Measurements from ENCODE around the gene COL18A1.
"Not testable (repeated sequence)": the region's sequence is repeated elsewhere in the genome, so short reads cannot be mapped to it uniquely, and the experiment has no call there.

Gene COL18A1

DNA sequence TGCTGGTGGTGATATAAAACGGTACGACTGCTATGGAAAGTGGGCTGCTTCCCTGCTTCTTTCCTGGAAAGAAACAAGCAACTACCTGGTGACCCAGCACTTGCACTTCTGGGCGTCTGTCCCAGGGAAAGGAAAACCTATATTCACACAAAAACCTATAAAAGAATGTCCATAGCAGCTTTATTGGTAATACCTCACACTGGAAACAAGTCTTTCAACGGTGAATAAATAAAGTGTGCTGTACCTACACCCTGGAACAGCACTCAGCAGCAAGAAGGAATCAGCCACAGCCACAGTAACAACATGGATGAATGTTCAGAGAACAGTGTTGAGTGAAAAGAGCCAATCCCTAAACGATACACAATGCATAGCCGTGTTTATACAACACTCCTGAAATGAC lies 117.4 kb downstream of the COL18A1 start:
- DNase-seq (ENCODE audit: low read depth): no peak

DNA sequence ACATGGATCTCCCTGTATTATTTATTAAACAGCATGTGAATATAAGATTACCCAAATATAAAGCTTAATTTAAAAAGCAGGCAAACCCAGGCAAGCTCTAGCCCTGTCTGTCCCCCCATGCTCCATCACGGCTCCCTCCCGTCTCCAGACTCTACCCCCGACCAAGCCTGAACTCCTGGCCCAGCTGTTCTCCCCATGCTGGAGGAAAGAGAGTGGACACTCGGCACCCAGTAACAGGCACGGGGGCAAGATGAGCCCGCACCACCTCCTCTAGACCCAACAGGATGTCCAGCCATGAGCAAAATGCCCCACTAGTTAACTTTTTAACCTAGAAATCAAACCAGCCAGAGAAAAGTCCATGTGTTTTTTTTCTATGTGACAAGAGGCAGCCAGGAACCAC lies 118.0 kb downstream of the COL18A1 start:
- DNase-seq (ENCODE audit: low read depth): no peak

DNA sequence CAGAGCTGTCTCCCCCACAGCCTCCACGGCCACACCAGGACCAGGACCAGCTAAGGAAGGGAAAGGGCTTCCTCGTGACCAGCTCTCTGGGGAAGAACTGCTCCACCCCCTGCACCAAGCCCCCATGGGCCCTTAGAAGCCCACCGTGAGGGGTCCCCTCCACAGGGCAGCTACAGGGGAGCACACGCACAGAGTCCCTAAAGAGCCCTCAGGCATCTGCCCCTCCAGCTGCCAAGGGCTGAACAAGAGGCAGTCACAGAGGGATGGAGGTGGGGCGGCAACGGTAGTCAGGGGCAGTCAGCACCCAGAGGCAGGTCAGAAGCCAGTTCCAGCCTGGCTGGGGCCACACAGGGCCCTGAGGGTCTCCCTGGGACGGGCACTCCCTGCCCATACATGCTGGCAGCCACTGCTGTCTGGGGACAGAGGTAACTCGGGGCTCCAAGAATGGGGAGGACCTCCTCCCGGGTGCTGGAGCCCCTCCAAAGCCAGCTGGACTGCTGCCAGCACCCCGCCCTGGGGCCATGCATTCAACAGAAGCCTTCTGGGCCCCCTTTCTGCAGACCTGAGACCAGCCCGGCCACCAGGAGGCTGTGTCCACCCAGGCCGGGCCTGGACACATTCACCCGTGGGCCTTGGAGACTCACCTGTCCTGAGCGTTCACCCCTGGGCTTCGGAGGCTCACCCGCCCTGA lies 118.6 kb downstream of the COL18A1 start:
- no peak for DNase-seq (ENCODE audit: low read depth)

DNA sequence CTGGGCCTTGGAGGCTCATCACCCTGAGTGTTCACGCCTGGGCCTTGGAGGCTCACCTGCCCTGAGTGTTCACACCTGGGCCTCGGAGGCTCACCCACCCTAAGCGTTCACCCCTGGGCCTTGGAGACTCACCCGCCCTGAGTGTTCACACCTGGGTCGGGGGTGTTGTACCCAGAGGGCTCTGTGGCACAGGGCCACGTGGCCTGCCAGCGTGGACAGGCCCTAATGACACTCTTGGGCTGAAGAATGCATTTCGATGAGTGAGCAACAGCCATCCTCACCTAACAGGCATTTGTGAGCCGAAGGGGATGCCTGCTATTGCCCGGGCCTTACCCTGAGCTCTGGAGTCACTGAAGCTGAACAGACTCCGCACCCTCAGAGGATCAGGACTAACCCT lies 119.8 kb downstream of the COL18A1 start:
- DNase-seq (ENCODE audit: low read depth): no peak

DNA sequence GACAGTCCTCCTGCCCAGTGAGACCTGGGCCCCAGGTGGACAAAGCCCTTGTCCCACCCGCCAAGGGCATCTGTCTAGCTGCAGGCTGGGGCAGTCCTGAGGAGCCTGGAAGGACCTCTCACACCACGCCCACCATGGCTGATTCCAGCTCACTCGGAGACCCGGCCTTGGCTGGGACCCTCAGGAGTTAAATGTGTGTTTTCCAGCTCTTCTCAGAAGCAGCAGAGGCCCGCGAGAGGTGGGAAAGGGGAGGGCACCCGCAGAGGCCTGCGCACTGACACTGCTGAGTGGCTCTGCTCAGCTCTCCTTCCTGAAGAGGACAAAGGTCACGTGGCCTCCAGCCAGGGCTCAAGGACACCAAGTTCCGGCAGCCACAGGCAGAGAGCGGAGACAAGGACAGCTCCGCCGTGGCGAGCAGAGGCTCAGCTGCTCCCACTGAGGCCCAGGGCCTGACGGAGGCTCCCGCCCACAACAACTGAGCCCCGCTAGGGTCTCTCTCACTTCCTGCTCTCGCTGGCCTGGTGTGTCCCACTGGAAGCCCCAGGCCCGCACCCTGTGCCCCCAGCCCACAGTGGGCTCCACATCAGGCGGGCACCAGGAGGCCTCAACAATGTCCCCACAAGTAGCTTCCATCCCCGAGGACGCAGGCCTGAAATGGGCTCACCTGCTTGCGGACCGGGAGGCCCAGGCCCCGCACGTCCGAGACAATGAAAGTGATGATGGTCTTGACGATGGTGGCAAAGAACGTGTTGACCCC lies 120.4 kb downstream of the COL18A1 start:
- DNase-seq (ENCODE audit: low read depth): no peak

DNA sequence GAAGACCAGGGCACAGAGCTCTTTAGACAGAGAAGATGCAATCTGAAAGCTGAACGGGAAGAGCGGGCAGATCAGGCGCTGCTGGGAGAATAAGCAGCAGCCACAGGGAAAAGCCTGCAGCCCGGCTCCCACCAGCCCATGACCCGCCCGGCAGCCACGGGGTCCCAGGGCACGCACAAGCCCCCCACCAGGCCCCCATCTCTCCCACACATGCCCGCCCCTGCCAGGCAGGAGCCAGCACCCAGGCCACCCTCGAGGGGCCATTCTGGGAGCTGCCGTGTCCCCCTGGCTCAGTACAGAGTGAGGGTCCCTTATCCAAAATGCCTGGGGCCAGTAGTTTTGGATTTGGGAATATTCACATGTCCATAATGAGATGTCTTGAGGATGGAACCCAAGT lies 120.9 kb downstream of the COL18A1 start:
- no peak for DNase-seq (ENCODE audit: low read depth)

DNA sequence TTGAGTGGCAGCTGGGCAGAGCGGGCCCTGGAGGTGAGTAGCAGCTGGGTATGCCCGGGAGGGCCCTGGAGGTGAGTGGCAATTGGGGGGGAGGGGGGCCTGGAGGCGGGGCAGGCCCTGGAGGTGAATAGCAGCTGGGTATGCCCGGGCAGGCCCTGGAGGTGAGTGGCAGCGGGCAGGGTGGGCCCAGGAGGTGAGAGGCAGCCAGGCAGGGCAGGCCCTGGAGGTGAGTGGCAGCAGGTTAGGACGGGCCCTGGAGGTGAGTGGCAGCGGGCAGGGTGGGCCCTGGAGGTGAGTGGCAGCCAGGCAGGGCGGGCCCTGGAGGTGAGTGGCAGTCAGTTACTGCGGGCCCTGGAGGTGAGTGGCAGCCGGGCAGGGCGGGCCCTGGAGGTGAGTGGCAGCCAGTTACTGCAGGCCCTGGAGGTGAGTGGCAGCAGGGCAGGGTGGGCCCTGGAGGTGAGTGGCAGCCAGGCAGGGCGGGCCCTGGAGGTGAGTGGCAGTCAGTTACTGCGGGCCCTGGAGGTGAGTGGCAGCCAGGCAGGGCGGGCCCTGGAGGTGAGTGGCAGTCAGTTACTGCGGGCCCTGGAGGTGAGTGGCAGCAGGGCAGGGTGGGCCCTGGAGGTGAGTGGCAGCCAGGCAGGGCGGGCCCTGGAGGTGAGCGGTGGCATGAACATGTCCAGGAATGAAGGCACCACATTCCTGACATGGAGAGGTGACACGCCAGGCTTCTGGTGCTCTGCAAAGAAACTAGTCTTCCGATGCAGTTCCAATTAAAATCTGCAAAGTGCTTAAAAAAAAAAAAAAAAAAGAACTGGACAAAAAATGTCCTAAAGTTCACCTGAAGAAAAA lies 122.4 kb downstream of the COL18A1 start:
- not testable (repeated sequence) for DNase-seq (ENCODE audit: low read depth)

DNA sequence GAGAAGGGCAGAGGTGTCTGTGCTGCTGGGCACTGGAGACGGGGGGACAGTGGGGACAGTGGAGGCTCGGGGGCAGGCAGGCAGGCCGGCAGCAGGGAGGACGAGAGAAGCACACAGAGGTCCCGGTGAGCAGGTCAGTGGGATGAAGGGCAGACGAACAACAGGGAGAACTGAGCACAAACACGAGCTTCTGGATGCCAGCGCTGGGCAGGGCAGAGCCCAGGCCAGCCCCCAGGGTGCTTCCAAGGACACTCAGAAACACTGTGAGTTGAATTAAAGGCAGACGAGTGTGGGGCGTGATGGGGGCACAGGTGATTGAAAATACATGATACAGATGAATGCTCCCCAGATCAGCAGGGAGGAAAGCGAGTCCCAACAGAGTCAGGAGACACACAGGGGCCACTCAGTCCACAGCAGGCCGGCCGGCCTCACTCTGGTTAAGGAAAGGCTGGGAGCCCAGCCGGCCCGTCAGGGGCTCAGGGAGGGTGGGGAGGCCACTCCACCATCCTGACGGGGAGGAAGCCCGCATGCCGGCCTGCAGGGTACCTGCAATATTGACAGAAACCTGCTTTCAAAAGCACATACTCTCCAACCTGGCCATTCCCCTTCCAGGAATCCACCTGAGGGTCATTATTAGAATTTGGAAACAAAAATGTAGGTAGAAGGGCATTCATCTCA lies 123.2 kb downstream of the COL18A1 start:
- no peak for DNase-seq (ENCODE audit: low read depth)

DNA sequence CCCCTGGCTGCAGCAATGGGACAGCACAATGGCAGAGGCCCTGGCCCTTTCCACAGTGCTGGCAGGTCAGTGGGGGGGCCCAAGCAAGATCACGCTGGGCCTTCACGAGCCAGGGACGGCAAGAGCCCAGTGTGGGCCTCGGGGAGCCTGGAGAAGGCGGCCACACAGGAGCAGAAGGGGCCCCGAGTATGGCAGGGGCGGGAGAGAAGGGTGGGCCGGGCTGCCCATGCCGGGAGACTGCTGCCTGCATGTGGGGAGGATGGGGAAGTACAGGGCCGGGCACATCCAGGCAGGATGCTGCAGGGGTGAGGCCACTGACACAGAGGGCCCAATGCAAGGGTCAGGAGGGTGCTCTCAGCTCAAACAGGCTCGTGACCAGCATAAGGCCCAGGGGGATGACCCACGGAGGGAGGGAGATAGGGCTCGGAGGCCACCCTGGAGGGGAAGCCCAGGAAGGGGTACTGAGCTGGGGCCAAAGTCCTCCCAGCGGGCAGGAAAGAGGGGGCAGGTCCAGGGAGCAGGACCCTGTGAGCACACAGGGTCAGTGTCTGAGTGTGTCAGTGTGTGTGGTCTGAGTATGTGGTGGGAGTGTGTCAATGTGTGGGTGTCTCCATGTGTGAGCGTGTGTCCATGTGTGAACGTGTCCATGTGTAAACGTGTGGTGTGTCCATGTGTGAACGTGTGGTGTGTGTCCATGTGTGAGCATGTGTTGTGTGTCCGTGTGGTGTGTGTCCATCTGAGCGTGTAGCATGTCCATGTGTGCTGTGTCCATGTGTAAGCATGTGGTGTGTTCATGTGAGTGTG lies 124.2 kb downstream of the COL18A1 start:
- no peak for DNase-seq (ENCODE audit: low read depth)

DNA sequence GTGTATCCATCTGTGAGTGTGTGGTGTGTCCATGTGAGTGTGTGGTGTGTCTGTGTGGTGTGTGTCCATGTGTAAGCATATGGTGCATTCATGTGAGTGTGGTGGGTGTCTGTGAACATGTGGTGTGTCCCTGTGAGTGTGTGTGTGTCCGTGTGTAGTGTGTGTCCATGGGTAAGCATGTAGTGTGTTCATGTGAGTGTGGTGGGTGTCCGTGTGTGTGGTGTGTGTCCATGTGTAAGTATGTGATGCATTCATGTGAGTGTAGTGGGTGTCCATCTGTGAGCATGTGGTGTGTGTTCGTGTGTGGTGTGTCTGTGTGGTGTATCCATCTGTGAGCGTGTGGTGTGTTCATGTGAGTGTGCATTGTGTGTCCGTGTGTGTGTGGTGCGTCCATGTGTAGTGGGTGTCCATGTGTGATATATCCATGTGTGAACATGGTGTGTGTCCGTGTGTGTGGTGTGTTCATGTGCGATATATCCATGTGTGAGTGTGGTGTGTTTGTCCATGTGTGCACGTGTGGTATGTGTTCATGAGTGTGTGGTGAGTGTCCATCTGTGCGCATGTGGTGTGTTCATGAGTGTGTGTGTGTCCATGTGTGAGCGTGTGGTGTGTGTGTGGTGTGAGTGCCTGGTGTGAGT lies 124.9 kb downstream of the COL18A1 start:
- DNase-seq (ENCODE audit: low read depth): no peak

DNA sequence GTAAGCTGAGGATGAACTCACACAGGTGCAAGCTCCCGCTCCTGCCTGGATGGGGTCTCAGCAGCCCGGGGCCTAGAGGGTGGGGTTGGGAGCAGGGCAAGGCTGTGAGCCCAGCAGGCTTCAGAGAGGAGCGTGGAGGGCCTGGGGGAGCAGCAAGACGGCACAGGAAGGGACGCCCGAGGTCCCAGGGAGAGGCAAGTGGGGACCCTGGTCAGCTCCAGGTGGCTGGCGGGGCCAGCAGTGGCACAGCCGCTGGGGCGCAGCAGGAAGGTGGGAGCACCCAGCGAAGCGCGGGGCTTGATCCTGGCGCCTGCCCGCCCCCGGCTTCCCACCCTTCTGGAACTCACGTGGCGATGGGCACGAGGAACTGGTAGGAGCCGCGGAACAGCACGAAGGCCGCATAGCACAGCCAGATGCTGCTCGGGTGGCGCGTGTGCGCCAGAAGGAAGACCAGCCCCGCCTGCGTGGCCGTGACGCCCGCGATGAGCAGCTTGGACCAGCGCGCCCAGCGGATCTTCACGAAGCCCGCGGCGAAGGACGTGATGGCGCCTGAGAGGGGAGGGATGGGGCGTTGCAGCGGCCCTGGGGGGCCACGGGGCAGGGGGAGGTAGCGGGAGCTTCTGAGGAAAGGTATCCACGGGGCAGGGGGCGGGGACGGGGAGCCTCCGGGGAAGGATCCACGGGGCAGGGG lies 125.6 kb downstream of the COL18A1 start:
- DNase-seq (ENCODE audit: low read depth): no peak

DNA sequence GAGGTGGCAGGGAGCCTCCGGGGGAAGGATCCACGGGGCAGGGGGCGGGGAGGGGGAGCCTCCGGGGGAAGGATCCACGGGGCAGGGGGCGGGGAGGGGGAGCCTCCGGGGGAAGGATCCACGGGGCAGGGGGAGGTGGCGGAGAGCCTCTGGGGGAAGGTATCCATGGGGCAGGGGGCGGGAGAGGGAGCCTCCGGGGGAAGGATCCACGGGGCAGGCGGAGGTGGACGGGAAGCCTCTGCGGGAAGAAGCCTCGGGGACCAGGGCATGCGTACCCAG lies 126.1 kb downstream of the COL18A1 start:
- not testable (repeated sequence) for DNase-seq (ENCODE audit: low read depth)

DNA sequence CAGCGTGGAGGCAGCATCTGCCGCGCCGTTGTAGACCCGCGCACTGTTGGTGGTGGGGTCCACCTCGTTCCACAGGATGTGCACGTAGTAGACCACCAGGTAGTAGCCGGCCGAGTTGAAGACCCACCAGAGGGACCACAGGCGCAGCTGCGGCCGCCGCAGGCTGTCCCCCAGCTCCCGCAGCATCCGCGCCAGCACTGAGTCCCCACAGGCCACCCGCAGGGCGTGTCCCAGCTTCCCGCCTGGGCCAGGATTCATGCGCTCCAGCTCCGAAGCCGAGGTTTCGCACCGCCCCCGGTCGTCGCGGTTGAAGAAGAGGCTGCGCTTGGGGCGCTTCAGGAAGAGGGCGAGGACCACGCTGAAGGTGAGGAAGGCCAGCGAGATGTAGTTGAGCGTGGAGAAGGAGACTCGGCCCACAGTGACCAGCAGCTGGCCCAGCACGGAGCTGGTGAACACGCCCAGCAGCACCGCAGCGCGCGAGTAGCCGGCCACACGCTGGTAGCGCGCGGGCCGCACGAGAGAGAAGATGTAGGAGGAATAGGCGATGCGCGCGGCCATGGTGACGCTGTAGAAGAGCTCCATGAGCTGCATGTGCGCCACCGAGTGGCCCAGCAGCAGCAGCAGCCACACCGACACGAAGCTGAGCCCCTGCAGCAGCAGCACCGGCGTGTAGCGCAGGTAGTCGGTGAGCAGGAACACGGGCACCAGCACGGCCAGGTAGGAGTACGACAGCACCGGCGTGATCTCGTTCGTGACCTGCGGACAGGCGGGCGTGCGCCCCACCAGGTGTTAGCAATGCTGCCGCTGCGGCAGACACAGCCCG lies 126.6 kb downstream of the COL18A1 start:
- DNase-seq (ENCODE audit: low read depth): no peak

DNA sequence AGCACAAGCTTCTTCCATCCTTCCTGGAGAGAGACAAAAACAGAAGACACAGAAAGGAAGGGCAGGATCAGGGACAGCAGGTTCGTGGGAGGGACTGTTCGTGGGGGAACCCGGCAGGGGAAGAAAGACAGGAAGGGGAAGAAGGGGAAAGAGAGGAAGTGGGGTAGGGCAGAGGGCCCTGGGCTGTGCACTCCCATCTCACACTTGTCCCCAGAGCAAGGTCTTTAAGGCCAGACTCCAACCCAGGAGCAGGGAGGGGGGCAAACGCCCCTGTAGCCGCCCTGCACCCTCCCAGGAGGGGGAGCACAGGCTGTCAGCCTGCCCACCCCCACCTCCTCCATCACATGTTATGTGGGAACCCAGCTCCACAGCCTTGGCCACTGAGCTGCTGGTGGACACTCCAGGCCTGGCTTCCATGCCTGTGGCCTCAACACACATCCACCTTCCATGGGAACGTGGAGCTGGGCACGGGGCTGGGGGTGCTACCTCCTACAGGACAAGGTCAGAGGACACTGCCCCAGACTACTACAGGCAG lies 127.9 kb downstream of the COL18A1 start:
- DNase-seq (ENCODE audit: low read depth): no peak

DNA sequence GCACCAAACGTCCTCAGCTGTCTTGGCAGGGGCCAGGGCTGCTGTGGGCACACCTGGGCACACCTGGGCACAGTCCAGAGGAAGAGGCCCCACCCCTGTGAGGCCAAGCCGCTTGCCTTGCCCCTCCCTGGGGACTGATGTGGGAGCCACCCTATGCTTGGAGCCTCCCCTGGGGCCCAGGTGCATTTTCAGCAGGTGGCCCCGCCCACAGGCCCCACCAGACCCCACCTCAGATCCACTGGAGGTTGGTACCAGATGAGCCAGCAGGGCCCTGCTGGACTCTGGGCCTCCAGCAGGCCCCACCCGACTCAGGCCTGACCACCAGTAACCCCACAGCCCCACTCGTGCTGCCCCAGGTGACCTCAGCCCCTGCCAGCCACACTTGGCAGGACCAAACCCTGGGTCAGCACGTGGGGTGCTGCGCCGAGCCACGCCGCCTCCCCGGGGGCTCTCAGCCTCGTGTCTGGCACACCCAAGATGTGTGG lies 128.4 kb downstream of the COL18A1 start:
- no peak for DNase-seq (ENCODE audit: low read depth)

DNA sequence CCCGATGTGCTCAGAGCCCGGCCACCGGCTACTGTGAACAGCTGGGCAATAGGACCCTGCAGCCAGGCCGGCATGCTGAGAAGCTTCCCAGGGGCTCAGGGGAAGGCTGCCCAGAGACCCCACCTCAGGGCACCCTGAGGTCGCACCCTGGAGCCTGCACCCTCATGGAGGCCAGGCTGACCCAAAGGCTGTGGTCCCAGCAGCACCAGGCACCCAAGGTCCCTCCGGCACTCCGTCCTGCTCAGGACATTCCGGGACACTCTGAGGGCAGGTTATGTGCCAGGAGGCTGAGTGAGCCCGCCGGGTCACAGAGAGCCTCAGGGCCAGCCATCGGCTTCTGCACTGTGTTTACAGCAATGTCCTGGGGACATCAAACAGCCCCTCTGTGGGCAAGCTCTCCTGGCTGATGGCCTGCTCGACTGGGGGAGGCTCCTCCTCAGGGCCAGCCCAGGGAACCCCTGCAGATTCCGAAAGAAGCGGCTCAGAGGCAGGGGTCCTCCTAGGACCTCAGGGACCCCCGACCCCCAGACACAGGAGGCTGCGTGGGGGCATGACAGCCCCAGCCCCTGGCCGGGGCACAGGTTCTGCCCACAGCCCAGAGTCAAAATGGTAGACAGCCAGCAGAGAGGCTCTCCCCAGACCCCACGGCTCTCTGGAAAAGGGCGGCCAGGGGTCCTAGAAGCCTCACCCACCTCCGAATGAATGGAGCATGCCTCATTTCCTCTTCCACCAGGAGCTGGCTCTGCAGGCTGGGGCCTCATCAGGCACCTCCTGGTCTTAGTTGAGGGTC lies 129.1 kb downstream of the COL18A1 start:
- DNase-seq (ENCODE audit: low read depth): no peak

DNA sequence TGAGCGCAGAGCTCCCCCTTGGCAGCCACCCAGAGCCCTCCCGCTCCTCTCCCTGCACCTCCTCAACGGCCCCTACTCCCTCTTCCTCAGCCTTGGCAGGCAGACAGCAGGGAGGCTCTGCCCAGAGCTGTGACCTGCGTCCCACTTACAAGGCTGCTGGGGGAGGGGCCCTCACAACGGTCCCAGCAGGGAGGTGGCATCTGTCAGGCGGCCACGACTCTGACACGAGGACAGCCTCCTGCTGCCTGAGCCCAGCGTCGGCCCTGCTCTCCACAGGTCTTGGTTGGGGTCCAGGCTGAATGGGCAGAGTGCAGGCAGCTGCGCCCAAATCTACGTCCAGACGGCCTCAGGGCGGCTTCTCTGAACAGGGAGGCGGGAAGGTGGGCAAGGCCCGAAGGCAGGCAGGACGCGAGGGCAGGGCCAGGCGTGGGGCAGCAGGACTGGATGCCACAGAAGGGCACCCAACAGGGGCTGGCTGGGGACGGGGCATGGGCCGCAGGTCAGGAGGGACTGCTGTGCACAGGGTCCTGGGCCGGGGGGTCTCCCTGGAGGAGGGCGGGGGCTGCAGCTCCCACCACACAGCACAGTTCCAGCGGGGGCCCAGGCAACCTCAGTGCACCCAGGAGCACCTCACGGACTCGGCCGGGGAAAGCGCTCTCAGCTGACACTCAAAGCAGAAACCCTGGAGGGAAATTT lies 129.8 kb downstream of the COL18A1 start:
- no peak for DNase-seq (ENCODE audit: low read depth)

Data from activated T-helper 9 cell treated with anti-CD3 and anti-CD28 coated beads, Interleukin-2, amount 50 U/mL, for 16 hours (primary cell).